Measurements from ENCODE around the gene ENTR1.
A peak's percentile ranks its signal among the peaks of the same experiment; 100 is the strongest.
"Not testable (repeated sequence)": the region's sequence is repeated elsewhere in the genome, so short reads cannot be mapped to it uniquely, and the experiment has no call there.

The ENTR1 gene

GRCh38 chr9:136422876-136423275, 12.5 kb upstream of the ENTR1 start:
- no peak for DNase-seq

DNA sequence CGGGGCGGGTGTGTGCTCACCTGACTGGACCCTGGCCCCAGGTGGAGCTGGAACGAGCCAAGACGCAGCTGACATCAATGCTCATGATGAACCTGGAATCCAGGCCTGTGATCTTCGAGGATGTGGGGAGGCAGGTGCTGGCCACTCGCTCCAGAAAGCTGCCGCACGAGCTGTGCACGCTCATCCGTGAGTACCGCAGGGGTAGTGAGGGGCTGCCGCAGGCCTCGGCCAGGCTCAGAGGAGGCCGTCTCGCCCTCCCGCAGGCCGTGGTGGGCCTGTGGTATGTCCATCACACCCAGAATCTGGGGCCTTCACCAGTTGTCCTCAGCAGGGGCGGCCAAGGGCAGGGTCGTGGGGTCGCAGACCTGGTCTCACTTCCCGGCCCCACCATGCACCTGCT, 11.4 kb upstream of the ENTR1 start:
- DNase-seq, result no peak

GRCh38 chr9:136419092-136419420, 8.6 kb upstream of the ENTR1 start:
- DNase-seq, result no peak

GRCh38 chr9:136418182-136419091, 8.0 kb upstream of the ENTR1 start:
- no peak for DNase-seq

- no peak for DNase-seq
These were observed 6.5 kb upstream of the ENTR1 start for GRCh38 chr9:136416914-136417313.

DNA sequence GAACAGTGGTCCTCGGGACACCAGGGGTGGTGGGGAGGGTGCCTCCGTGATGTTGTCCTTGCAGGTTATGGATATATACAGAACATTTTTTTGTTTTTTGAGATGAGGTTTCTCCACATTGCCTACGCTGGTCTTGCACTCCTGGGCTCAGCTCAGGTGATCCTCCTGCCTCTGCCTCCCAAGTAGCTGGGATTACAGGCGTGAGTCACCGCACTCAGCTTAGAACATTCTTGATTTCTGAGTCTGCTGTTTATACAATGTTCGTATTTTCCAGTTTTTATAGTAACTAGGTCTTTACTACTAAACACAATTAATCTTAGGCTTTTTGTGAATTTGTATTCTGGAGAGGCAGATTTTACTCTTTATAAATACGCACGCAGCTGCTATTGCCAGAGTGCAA, 6.0 kb upstream of the ENTR1 start:
- DNase-seq, result no peak

DNA sequence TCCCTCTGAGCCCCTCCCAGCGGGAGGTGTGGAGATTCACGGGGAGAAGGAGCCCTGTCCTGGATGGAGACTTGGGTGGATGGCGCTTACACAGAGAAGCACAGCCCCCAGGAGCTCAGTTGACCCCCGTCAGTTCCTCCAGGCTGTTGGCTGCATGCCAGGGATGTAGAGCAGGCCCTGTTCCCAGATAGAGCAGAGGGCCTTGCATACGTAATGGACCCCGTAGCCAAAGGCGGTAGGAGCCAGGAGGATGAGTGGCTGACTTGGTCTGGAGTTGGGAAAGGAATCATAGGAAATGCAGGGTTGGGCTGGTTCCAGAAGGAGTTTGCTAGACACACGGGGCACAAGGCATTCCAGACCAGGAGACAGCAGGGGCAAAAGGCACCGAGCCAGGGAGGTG, 2.5 kb upstream of the ENTR1 start:
- no peak for DNase-seq

DNA sequence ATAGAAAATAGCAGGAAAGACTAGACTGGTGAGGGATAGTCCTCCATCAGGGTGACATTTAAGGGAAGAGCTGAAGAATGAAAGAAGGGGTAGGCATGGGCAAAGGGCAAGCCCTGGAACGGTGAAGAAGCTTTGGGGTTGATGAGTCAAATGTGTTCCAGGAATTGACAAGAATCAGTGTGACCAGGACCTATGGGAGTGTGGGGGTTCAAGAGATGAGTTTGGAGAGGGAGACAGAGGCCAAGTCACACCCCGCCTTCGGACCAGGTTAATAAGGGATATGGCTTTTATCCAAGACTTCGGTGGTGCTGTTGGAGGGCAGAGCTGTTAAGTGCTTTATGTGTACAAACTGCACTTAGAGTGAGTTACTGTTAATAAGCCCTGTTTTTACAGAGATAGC, 964 bp upstream of the ENTR1 start:
- no peak for DNase-seq

- DNase-seq, result peak; percentile 65
These were observed 608 bp downstream of the ENTR1 start for GRCh38 chr9:136409557-136410455.

DNA sequence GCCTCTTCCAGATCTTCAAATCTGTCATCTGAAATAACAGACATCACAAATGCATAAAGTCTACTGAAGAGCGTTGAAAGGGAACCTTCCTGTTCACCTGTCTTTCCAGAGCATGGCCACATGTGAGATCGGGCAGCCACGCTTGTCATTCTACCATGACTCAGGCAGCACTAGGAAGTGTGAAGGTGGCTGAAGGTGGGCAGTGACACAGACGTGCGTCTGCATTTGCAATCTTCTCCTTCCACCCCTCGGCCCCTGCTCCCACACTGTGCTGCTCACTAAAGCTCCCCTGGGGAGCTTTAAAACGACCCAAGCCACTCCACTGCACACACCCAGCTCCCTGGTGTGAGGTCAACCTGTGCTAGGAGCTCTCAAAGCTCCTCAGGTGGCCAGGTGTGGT, 2.5 kb downstream of the ENTR1 start:
- no peak for DNase-seq

DNA sequence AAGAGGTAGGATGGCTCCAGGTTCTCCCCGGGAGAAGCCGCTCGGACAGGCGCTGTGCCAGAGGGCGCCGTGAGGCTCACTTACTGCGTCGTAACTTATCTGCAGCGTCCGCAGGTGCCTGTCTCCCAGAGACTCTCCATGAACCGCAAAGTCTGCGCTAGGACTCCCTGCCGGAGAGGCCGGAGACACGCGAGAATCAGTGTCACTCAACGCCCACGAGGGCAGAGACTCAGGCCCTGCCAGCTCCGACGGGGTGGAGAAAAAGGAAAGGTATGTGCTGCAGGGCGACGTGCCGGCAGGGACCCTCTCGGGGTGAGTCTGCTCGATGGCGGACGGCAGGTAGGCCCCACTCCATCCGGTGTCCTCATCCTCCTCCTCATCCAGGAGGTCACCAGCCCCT, 3.4 kb downstream of the ENTR1 start:
- DNase-seq, result not testable (repeated sequence)

DNA sequence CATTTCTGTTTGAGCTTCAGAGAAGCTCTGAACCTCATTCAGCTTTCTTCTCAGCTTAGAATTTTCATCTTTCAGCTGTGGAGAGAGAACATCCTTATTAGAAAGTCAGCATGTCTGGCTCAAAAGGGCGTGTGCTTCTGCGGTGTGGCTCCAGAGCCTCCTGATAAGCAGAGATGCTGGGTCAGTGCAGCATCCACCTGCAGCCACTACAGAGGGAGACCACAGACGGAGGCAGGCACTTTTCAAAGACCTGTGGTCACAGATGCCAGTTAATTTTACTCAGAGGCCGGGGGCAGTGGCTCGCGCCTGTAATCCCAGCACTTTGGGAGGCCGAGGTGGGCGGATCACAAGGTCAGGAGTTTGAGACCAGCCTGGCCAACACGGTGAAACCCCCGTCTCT, 4.5 kb downstream of the ENTR1 start:
- not testable (repeated sequence) for DNase-seq

DNA sequence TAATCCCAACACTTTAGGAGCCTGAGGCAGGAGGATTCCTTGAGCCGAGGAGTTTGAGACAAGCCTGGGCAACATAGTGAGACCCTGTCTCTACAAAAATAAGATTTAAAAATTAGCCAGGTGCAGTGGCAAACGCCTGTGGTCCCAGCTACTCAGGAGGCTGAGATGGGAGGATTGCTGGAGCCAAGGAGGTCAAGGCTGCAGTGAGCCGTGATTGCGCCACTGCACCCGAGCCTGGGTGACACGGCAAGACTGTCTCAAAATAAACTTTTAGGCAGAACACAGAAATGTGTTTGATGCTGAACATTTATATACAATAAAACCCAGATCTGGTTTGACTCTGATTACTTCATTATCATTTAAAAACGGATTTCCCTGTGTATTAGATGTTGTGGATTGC, 4.9 kb downstream of the ENTR1 start:
- DNase-seq, result no peak

DNA sequence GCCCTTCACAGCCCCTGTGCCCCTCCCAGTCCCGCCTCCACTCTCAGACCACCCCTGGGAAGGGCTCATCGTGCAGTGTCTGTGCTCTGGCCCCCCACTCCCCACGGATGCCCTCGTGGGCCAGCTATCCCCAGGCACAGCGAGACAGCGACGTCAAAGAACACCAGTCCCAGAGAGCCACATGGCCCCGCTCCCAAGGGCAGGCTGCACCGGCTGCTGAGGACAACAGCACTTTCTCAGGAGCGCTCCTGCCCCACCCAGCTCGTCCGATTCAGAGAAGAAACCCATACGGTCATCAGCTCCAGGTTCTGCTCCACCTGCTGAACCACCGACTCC, 5.6 kb downstream of the ENTR1 start:
- no peak for DNase-seq

GRCh38 chr9:136403915-136404800, 6.3 kb downstream of the ENTR1 start:
- DNase-seq, result no peak

- DNase-seq, result no peak
These were observed 6.9 kb downstream of the ENTR1 start for GRCh38 chr9:136403538-136403914.

- DNase-seq, result no peak
These were observed 8.3 kb downstream of the ENTR1 start for GRCh38 chr9:136402067-136402466.

- DNase-seq, result no peak
These were observed 9.1 kb downstream of the ENTR1 start for GRCh38 chr9:136401173-136401922.

- DNase-seq, result peak; percentile 88
These were observed 10.2 kb downstream of the ENTR1 start, which contains the start of gene SNAPC4 for GRCh38 chr9:136400038-136400834. Gene SNAPC4 (minus strand): TSS chr9:136400170. CDS start chr9:136398428, 1,742 bp downstream.

DNA sequence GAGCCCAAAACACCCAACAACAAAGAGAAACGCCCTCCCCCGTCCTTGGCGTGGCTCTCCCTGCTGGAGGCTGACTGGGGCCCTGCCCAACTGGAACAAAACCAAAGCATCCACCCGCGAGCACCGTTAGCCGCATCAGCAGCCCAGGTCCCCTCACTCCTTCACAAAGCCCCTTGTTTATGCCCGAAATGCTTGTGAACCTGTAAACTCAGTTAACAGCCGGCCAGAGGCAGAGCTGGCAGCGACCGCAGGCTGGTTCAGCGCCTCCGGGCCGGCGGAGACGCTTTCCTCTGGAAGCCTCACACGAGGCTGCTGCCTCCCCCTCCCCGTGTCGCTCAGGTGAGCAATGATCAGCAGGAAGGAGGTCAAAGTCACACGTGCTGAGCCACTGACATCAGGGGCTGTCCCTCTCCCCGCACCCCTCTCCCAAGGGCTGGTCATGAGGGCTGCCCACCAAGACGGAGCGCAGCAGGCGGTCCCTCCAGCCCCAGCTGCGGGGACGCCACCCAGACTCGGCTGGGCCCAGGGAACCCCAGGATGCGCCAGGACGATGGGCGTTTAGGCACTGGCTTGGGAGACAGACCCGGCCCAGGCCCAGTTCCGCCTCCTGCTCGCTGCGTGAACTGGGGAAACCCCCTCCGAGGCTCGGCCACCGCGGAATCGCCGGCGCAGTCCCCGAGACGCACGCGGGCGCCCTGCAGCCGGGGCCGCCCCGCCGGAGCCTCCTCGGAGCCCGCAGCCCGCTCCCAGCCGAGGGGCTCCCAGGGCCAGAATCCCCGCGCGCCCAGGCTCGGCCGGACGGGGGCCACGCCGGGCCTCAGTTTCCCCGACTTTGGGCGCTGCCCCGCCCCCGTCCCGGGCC, 11.0 kb downstream of the ENTR1 start:
- DNase-seq, result peak; percentile 44
